Colonic mucosa (tissue), 4 donors: ENCODE results near the gene MTSS2. TPM values are rescaled to one million over a fixed set of nuclear protein-coding genes. Genes with fewer than 3 reads are reported as not detected.

ENCODE experiments used
- DNase-seq: peaks from one replicate; pipeline ENCODE4 v3.0.0-alpha.2; 2020
- H3K27ac ChIP-seq: fragments of 200-600 bp; one replicate; pipeline ENCODE4 v1.8.0; 2021
- H3K27me3 ChIP-seq: fragments of 200-600 bp; one replicate; pipeline ENCODE4 v1.8.0; 2021
- H3K36me3 ChIP-seq: fragments of 200-600 bp; one replicate; pipeline ENCODE4 v1.8.0; 2021
- H3K4me1 ChIP-seq: fragments of 200-600 bp; one replicate; pipeline ENCODE4 v1.8.0; 2021; ENCODE audit warnings: mild to moderate bottlenecking
- H3K4me3 ChIP-seq: fragments of 200-600 bp; one replicate; pipeline ENCODE4 v1.8.0; 2021
- H3K9ac ChIP-seq, 2 donors: one replicate each; pipeline ENCODE4 v1.7.0; 2013; ENCODE audit warnings: control low read depth in 2 of 2, low read depth in 2 of 2, low read length in 2 of 2
- H3K9me3 ChIP-seq: fragments of 200-600 bp; one replicate; pipeline ENCODE4 v1.8.0; 2021
- intact Hi-C: fragments of 100-400 bp; cut with DNase I; formaldehyde crosslinking; loops from one replicate; pipeline ENCODE4 v1.14.1; 2022
- total RNA-seq, 2 donors: library from RNA; stranded (reverse); fragmentation: NEBNext Ultra II Directional in 1 of 2; extraction: Animal tissue kit (Norgen Biotek cat#: 25700) in 1 of 2; gene quantifications; one replicate each; pipeline ENCODE4 v1.2.1, GENCODE V29; 2021
- TF ChIP-seq, protein P1 (sequence below): fragments of 200-600 bp; IDR thresholded peaks from one replicate; pipeline ENCODE4 v1.8.0; 2022; ENCODE audit warnings: antibody characterized with exemption, mild to moderate bottlenecking
- donor health status: healthy.
- donor health status: DM: no; HTN: no; CAD: no.
- donor health status: DM: no; HTN: no; CAD: no.

MTSS2 gene
- total RNA-seq, 2 donors from 2014 or later: 15.5 to 25.3 TPM

DNA sequence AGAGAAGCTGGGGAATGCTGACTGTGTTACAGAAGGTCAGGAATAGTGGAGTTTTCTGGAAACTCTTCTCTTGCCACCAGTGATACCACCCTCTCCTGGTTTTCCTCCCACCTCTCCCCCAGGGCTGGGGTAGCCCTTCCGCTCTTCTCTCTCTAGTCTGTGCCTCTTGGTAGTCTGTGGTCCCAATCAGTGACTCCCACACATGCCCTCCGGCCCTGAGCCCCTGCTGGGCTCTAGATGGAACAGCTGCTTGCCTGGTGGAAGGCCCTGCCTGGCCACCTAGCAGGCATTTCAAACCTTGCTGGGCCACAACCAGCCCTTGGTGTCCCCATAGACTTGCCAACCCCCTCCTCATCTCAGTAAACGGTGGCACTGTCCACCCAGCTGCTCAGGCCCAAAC lies 15.2 kb upstream of the MTSS2 start:
- Histone ChIP-seq H3K9me3 (no peaks in the 10 kb centered on the region), H3K27me3 (no peaks in the 10 kb centered on the region), H3K4me1 (peaks cover under 1% of the 10 kb centered on the region), H3K27ac (no peak overlapping the region), H3K36me3 (no peaks in the 10 kb centered on the region), H3K9ac (peak overlapping the region in 1 of 2 donors; percentile 26), H3K4me3 (no peak overlapping the region)
- TF ChIP-seq, protein P1, sequence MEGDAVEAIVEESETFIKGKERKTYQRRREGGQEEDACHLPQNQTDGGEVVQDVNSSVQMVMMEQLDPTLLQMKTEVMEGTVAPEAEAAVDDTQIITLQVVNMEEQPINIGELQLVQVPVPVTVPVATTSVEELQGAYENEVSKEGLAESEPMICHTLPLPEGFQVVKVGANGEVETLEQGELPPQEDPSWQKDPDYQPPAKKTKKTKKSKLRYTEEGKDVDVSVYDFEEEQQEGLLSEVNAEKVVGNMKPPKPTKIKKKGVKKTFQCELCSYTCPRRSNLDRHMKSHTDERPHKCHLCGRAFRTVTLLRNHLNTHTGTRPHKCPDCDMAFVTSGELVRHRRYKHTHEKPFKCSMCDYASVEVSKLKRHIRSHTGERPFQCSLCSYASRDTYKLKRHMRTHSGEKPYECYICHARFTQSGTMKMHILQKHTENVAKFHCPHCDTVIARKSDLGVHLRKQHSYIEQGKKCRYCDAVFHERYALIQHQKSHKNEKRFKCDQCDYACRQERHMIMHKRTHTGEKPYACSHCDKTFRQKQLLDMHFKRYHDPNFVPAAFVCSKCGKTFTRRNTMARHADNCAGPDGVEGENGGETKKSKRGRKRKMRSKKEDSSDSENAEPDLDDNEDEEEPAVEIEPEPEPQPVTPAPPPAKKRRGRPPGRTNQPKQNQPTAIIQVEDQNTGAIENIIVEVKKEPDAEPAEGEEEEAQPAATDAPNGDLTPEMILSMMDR: no peak
- no peak for DNase-seq
- intact Hi-C loops: no loop called here

DNA sequence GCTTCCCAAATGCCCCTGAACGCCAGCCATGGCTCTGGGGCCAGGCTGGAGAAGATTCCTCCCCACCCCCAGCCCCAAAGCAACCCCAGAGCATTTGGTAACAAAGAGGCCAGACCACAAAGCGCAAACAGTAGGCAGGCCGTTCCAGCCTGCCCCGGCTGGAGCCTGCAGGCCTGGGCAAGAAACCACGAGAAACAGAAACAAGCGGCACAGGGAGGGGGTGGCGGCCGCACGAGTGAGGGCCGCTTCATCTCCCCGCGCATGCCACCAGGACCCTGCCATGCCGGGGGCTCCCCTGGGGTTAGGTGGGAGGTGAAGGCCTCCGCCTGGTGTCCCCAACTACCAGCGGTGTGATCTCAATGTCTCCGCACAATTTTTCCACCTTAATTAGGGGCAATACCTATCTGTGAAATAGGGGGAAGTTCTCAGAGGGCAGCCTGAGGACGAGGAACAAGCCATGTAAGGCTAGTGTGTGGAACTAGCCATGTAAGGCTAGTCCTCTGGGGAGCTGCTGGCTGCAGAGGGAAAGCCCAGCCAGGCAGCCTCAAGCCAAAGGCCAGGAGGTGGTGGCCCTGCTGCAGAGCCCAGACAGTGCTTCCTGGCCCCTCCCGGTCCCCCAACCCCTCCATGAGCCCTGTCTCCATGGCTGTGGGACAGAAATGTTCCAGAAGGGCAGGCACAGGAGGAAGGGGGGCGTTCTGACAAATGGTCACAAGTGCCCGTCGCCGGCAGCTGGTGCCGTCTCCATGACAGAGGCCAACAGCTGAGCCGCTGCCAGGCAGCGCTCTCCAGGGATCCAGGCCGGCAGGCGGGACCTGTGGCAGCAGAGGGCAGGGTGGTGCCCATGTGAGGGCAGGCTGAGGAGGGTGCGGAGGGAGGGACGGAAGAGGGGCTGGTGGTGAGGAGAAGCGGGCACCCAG lies 14.5 kb upstream of the MTSS2 start:
- peaks cover 7% of the 10 kb centered on the region for H3K4me1 ChIP-seq
- intact Hi-C loops: no loop called here
- peak overlapping the region in 1 of 2 donors; percentile 26 for H3K9ac ChIP-seq
- no peaks in the 10 kb centered on the region for H3K36me3 ChIP-seq
- no peak for DNase-seq
- no peaks in the 10 kb centered on the region for H3K9me3 ChIP-seq
- TF ChIP-seq, protein P1: no peak
- H3K27ac ChIP-seq: no peak overlapping the region
- no peaks in the 10 kb centered on the region for H3K27me3 ChIP-seq
- H3K4me3 ChIP-seq: no peak overlapping the region

DNA sequence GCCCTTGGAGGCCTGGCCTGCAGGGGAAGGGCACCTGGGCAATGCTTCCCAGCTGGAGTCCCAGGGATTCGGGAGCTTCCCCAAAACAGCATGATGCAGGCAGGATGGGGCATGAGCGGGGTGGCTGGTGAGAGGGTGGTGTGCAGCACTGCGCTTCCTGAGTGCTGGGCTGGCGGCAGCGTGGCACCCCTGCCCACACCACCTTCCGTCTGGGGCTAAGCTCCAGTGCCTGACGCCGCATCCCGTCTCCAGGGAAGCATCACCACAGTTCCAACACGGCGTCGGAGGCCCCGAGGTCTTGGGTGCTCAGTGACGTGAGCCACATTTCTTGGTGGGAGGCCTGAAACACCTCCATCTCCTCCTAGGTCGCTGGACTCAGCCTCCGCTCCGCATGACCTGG lies 13.8 kb upstream of the MTSS2 start:
- Histone ChIP-seq H3K27me3 (no peaks in the 10 kb centered on the region), H3K36me3 (no peaks in the 10 kb centered on the region), H3K27ac (no peak overlapping the region), H3K9me3 (no peaks in the 10 kb centered on the region), H3K9ac (no peak overlapping the region), H3K4me3 (no peak overlapping the region), H3K4me1 (peaks cover 8% of the 10 kb centered on the region)
- TF ChIP-seq, protein P1: no peak
- no peak for DNase-seq
- intact Hi-C loops: no loop called here

DNA sequence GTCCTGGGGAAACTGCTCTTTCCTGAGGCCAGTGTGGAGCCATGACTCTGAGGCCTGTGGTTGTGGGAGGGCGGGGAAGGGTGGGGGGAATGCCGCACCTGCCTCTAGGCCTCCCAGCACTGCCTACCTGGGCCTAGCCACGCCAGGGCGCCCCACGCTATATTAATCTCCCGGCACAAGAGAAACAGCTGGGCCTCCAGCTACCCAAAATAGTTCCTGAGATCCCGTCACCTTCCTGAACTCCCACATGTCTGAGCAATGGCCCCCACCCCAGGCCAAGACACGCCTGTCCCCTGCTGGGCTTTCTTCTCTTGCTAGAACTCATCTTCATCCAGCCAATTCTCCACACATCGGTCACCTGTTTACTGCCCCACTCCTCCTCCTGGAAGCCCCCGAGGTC lies 13.0 kb upstream of the MTSS2 start:
- Histone ChIP-seq H3K4me1 (peaks cover 16% of the 10 kb centered on the region), H3K27me3 (no peaks in the 10 kb centered on the region), H3K9me3 (no peaks in the 10 kb centered on the region), H3K36me3 (no peaks in the 10 kb centered on the region), H3K4me3 (no peak overlapping the region), H3K9ac (no peak overlapping the region), H3K27ac (no peak overlapping the region)
- no peak for DNase-seq
- TF ChIP-seq, protein P1: no peak
- intact Hi-C loops: no loop called here

DNA sequence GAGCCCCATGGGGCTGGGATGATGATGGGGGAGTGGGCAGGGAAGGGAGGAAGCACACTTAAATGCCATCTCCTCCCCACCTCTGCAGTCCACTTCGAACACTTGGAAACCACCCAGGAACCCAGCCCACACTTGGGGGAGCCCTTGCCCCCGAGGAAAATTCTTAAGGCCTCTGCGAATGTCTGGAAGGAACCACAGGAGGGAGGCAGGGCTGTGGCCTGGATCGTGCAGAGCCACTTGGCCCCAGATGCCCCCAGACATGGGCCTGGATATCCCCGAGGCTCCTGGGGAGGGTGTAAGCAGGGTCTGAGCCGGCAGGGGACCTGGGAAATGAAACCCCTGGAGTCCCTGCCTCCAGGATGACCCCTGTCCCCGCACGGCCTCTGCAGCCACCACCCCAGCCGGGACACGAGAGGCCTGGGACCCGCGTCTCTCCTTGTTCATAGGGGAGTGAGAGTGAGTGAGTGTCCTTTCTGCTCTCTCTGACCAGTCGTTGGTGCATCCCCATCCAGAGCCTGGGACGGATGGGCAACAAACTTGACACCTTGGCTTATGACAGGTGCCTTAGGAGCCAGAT lies 11.8 kb upstream of the MTSS2 start:
- Histone ChIP-seq H3K4me1 (peaks cover 19% of the 10 kb centered on the region), H3K9ac (peak overlapping the region in 1 of 2 donors; percentile 46), H3K27ac (no peak overlapping the region), H3K27me3 (no peaks in the 10 kb centered on the region), H3K4me3 (no peak overlapping the region), H3K9me3 (no peaks in the 10 kb centered on the region), H3K36me3 (no peaks in the 10 kb centered on the region)
- intact Hi-C loops: no loop called here
- TF ChIP-seq, protein P1: no peak
- DNase-seq: no peak
